Ascending aorta (tissue), 2 donors: ENCODE data around the gene SACM1L. TPM values are rescaled to one million over a fixed set of nuclear protein-coding genes. Genes with fewer than 3 reads are reported as not detected.

ENCODE experiments used
- DNase-seq, 2 donors: peaks; one replicate each; pipeline ENCODE4 v3.0.0-alpha.2; 2019; ENCODE audit warnings: low spot score in 2 of 2
- H3K27ac ChIP-seq, 2 donors: fragments of 200-600 bp; sonication (generic); one replicate each; pipeline ENCODE4 v1.5.1; 2016 to 2017; ENCODE audit warnings: mild to moderate bottlenecking in 1 of 2
- H3K27me3 ChIP-seq: fragments of 200-600 bp; sonication (generic); one replicate; pipeline ENCODE4 v1.5.1; 2017
- H3K36me3 ChIP-seq, 2 donors: fragments of 200-600 bp; sonication (generic); one replicate each; pipeline ENCODE4 v1.5.1; 2016
- H3K4me1 ChIP-seq, 2 donors: fragments of 200-600 bp; sonication (generic); one replicate each; pipeline ENCODE4 v1.5.1; 2016 to 2017; ENCODE audit warnings: mild to moderate bottlenecking in 1 of 2
- H3K4me3 ChIP-seq, 2 donors: fragments of 200-600 bp; sonication (generic); one replicate each; pipeline ENCODE4 v1.5.1; 2016 to 2017; ENCODE audit warnings: mild to moderate bottlenecking in 1 of 2
- H3K9me3 ChIP-seq, 2 donors: fragments of 200-600 bp; sonication (generic); one replicate each; pipeline ENCODE4 v1.5.1; 2016
- intact Hi-C: fragments of 100-400 bp; cut with DNase I; formaldehyde crosslinking; loops from one replicate; pipeline ENCODE4 v1.15.1; 2023
- total RNA-seq: library from RNA; depleted of rRNA; stranded (reverse); fragments of >200 nt; gene quantifications from one replicate; pipeline ENCODE4 v1.1.0, GENCODE V29; 2016
- TF ChIP-seq, protein P1 (sequence below), 3 experiments: fragments of 200-600 bp in 2 of 3; fragments of 450-650 bp in 1 of 3; sonication (generic) in 2 of 3; IDR thresholded peaks; one replicate each; pipeline ENCODE4 v1.5.1; 2016 to 2019; ENCODE audit warnings: antibody characterized with exemption in 3 of 3, mild to moderate bottlenecking in 1 of 3, moderate library complexity in 1 of 3

SACM1L gene
- total RNA-seq, 1 donor from 2014 or later: 7.2 TPM

DNA sequence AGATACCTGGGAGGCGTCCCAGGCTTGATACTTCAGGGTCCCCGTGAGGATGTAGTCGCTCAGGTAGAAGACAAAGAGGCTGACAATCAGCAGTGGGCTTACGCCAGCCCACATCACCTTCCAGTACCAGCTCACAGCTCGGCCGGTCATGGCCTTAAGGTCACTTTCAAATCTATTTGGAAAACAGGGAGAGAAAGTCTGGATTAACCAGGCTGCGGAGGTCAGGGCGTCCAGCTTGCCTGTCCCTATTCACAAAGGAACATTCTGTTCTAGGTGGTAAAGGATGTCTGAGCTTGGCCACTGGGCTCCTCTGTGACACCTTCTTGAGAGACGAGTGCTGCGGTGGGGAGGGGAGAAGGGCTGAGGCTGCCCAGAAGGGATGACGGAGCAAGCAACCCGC, 70.7 kb downstream of the SACM1L start:
- H3K27me3 ChIP-seq: no peaks in the 10 kb centered on the region
- intact Hi-C loops: loop anchor here (5.0 kb wide), 1 partner anchor 317 kb away; no protein-coding TSS in a partner anchor
- H3K4me3 ChIP-seq: no peak overlapping the region
- no peak overlapping the region for H3K27ac ChIP-seq
- peak in 1 of 2 donors; percentile 39 for DNase-seq
- H3K9me3 ChIP-seq: no peaks in the 10 kb centered on the region
- no peaks in the 10 kb centered on the region for H3K36me3 ChIP-seq
- no peaks in the 10 kb centered on the region for H3K4me1 ChIP-seq
- TF ChIP-seq, protein P1, sequence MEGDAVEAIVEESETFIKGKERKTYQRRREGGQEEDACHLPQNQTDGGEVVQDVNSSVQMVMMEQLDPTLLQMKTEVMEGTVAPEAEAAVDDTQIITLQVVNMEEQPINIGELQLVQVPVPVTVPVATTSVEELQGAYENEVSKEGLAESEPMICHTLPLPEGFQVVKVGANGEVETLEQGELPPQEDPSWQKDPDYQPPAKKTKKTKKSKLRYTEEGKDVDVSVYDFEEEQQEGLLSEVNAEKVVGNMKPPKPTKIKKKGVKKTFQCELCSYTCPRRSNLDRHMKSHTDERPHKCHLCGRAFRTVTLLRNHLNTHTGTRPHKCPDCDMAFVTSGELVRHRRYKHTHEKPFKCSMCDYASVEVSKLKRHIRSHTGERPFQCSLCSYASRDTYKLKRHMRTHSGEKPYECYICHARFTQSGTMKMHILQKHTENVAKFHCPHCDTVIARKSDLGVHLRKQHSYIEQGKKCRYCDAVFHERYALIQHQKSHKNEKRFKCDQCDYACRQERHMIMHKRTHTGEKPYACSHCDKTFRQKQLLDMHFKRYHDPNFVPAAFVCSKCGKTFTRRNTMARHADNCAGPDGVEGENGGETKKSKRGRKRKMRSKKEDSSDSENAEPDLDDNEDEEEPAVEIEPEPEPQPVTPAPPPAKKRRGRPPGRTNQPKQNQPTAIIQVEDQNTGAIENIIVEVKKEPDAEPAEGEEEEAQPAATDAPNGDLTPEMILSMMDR (IDR thresholded peaks at IDR 0.05): no peak

DNA sequence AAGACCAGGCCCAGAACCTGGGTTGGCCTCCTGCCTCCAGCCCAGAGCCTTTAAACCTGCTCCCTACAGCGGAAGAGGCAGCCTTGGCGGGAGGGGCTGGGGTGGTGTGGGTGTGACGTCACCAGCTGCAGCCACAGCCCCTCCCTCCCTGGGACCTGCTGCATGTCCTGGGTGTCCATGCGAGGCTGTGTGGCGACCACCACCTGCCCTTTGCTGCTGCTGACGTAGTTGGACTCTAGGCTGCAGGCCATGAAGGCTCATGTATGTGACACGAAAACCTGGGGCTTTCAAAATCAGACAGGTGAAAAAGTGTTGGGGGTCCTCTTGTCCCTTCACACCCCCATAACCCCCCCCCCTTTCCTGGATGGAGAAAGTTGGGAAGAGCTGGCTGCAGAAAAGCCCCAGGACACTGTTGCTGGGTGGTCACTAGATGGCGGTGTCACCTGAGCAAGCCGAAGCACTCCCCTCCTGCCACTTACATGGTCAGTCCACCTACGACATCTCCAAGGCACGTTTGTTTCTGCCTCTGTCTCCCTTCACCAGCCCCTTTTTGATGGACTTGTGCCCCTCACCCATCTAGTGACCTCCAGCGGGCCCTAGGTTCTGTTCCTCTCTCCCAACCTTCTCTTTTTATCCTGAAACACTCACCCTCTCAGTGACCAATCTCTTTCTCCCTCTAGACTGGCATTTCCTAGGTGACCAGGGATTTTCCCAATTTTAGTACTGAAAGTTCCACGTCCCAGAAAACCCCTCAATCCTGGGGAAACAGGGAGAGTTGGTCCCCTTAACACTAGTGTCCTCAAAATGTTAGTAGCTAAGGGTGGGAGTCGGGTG, 71.9 kb downstream of the SACM1L start:
- DNase-seq: peak in 1 of 2 donors; percentile 63
- Histone ChIP-seq H3K27ac (no peak overlapping the region), H3K4me3 (no peak overlapping the region), H3K36me3 (no peaks in the 10 kb centered on the region), H3K9me3 (no peaks in the 10 kb centered on the region), H3K4me1 (no peaks in the 10 kb centered on the region), H3K27me3 (no peaks in the 10 kb centered on the region)
- intact Hi-C loops: loop anchor here (5.0 kb wide), 1 partner anchor 316 kb away; no protein-coding TSS in a partner anchor
- TF ChIP-seq, protein P1 (IDR thresholded peaks at IDR 0.05): peak; percentile 46 to 63 (median 51)

DNA sequence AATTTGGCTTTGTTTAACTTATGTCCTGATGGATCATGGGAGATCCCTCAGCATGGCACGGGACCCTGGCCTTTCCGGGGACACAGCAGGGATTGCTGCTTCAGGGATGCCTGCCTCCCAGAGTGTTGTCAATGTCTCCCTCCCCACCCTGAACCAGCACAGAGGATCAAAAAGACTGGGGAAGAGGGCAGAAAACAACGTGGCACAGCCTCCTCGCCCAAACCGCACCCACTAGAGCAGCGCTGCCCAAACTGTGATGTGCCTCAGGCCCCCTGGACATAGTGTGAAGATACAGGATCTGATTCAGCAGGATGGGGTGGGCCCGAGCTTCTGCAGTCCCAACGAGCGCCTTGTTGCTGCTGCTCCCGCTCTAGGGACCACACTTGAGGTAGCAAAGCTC, 72.6 kb downstream of the SACM1L start:
- Histone ChIP-seq H3K27me3 (no peaks in the 10 kb centered on the region), H3K27ac (no peak overlapping the region), H3K4me3 (no peak overlapping the region), H3K9me3 (no peaks in the 10 kb centered on the region), H3K36me3 (no peaks in the 10 kb centered on the region), H3K4me1 (no peaks in the 10 kb centered on the region)
- DNase-seq: peak in 1 of 2 donors; percentile 33
- intact Hi-C loops: loop anchor here (5.0 kb wide), 1 partner anchor 315 kb away; no protein-coding TSS in a partner anchor
- TF ChIP-seq, protein P1 (IDR thresholded peaks at IDR 0.05): no peak

DNA sequence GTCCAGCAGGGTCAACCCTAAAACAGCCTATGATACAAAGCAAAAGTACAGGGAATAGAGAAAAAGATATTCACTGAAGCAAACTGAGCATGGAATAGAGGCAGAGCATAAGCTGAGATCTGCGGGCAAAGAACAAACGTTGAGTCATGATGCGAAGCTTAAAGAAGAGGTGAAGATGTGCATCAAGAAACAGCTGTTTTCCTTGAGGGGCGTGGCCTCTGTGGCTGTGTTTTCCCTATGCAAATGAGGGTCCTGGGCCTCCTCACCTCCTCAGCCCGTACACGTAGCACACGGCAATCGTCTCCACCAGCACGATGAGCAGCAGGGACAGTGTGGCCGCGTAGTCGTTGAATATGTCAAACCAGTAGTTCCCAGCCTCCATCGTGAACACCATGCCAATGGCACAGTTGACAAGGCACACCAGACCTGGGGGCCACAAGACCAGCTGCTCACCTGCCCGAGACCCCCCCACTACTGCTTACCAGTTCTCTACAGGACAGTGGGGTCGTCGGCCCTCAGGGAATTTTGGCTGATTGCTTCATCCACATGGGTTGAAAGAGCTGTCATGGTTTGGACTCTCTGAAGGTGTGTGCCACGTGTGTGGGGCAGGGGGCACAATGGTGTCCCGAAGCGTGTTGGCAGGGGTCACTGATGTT, 73.6 kb downstream of the SACM1L start:
- intact Hi-C loops: loop anchor here (5.0 kb wide), 1 partner anchor 315 kb away; no protein-coding TSS in a partner anchor
- Histone ChIP-seq H3K4me3 (no peak overlapping the region), H3K27ac (no peak overlapping the region), H3K27me3 (no peaks in the 10 kb centered on the region), H3K4me1 (no peaks in the 10 kb centered on the region), H3K36me3 (no peaks in the 10 kb centered on the region), H3K9me3 (no peaks in the 10 kb centered on the region)
- DNase-seq: peak in 1 of 2 donors; percentile 63
- TF ChIP-seq, protein P1 (IDR thresholded peaks at IDR 0.05): no peak

DNA sequence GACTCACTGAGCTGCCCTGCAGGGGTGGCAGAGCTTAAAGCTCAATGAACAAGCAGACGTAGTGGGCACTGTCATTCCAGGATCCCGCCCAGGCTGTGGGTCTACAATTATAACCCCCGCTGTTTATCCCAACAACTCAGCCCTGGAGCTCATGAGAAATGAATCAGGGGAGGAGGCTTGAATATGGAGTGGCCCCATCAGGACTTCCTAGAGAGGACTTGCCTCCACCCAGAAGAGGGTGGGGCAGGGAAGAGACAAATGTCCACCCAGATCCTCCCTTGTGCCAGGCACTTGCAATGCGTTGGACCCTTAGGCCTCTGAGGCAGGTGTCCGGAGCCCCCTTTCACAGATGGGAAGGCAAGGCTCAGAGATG, 74.1 kb downstream of the SACM1L start:
- Histone ChIP-seq H3K4me3 (no peak overlapping the region), H3K27me3 (no peaks in the 10 kb centered on the region), H3K36me3 (no peaks in the 10 kb centered on the region), H3K27ac (no peak overlapping the region), H3K9me3 (no peaks in the 10 kb centered on the region), H3K4me1 (no peaks in the 10 kb centered on the region)
- DNase-seq: peak in 1 of 2 donors; percentile 39
- intact Hi-C loops: loop anchor here (5.0 kb wide), 1 partner anchor 314 kb away; no protein-coding TSS in a partner anchor
- TF ChIP-seq, protein P1 (IDR thresholded peaks at IDR 0.05): no peak
